Measurements from ENCODE around the gene GPR160. TPM values are rescaled to one million over a fixed set of nuclear protein-coding genes. Genes with fewer than 3 reads are reported as not detected.

GPR160 gene
- total RNA-seq, 3 donors from 2014 or later, result 4.2 to 31.9 (median 27.9) TPM

Other genes with a start within 250 kb of the GPR160 start
- under 1 TPM in 1 of 3 donors, not detected in 2; 0.15 TPM for gene LRRIQ4, start 225.1 kb upstream of the GPR160 start, total RNA-seq
- 1 to 10 TPM; 1.0 to 6.4 (median 4.9) TPM for gene LRRC34, start 225.1 kb upstream of the GPR160 start, total RNA-seq
- 1 to 10 TPM in 1 of 3 donors, under 1 TPM in 1, not detected in 1; 0.29 to 7.5 TPM for gene LRRC31, start 168.1 kb upstream of the GPR160 start, total RNA-seq
- under 1 TPM in 1 of 3 donors, not detected in 2; under 0.01 TPM for gene SAMD7, start 126.4 kb upstream of the GPR160 start, total RNA-seq
- 100 to 1,000 TPM in 1 of 3 donors, 10 to 100 TPM in 2; 55.1 to 101 (median 56.1) TPM for gene SEC62, start 71.2 kb upstream of the GPR160 start, total RNA-seq
- gene PHC3, start 143.7 kb downstream of the GPR160 start, total RNA-seq, result 100 to 1,000 TPM in 1 of 3 donors, 10 to 100 TPM in 2; 65.1 to 117 (median 87.2) TPM
- 10 to 100 TPM; 19.4 to 68.3 (median 61.9) TPM for gene PRKCI, start 184.4 kb downstream of the GPR160 start, total RNA-seq